Liver (tissue), 9 donors: ENCODE data around the gene ABCG8. TPM values are rescaled to one million over a fixed set of nuclear protein-coding genes. Genes with fewer than 3 reads are reported as not detected.

Experiments used
- DNase-seq: peaks from one replicate; pipeline ENCODE4 v3.0.0-alpha.2; 2017; ENCODE audit warnings: low spot score
- H3K27ac ChIP-seq, 2 donors: one replicate each; pipeline ENCODE4 v1.7.0; 2013; ENCODE audit warnings: inconsistent platforms in 2 of 2, low read length in 2 of 2, control low read depth in 1 of 2, low read depth in 1 of 2, mild to moderate bottlenecking in 1 of 2
- H3K27me3 ChIP-seq, 4 donors: one replicate each; pipeline versions ENCODE4 v1.6.1 to v1.7.0; 2013; ENCODE audit warnings: low read length in 3 of 4, inconsistent platforms in 1 of 4, mild to moderate bottlenecking in 1 of 4, moderate library complexity in 1 of 4; ENCODE audit not compliant: control insufficient read depth in 4 of 4, insufficient read depth in 4 of 4
- H3K36me3 ChIP-seq, 4 donors: one replicate each; pipeline versions ENCODE4 v1.6.1 to v1.7.0; 2013; ENCODE audit warnings: low read length in 3 of 4, mild to moderate bottlenecking in 3 of 4, low read depth in 1 of 4, moderate library complexity in 1 of 4; ENCODE audit not compliant: control insufficient read depth in 4 of 4, insufficient read depth in 3 of 4
- H3K4me1 ChIP-seq, 4 donors: one replicate each; pipeline versions ENCODE4 v1.6.1 to v1.7.0; 2013; ENCODE audit warnings: low read length in 3 of 4, mild to moderate bottlenecking in 3 of 4, moderate library complexity in 1 of 4; ENCODE audit not compliant: control insufficient read depth in 4 of 4, insufficient read depth in 4 of 4
- H3K4me3 ChIP-seq, 3 donors: one replicate each; pipeline versions ENCODE4 v1.6.1 to v1.7.0; 2013; ENCODE audit warnings: low read length in 3 of 3, control low read depth in 1 of 3, low read depth in 1 of 3, mild to moderate bottlenecking in 1 of 3
- H3K9ac ChIP-seq, 2 donors: one replicate each; pipeline ENCODE4 v1.7.0; 2013; ENCODE audit warnings: low read length in 2 of 2, mild to moderate bottlenecking in 2 of 2, moderate library complexity in 2 of 2, control low read depth in 1 of 2, low read depth in 1 of 2
- H3K9me3 ChIP-seq, 4 donors: one replicate each; pipeline versions ENCODE4 v1.6.1 to v1.7.0; 2013; ENCODE audit warnings: low read length in 3 of 4; ENCODE audit not compliant: control insufficient read depth in 4 of 4
- ATF3 ChIP-seq: IDR thresholded peaks from 2 replicates; pipeline ENCODE4 v1.6.1; 2016; ENCODE audit warnings: antibody characterized with exemption
- CTCF ChIP-seq: fragments of 150-350 bp; IDR thresholded peaks from 2 replicates; pipeline ENCODE4 v1.5.1; 2017; ENCODE audit warnings: improper control_type of control experiment, low read depth, low read length; ENCODE audit not compliant: missing input control
- EGR1 ChIP-seq, 2 donors: IDR thresholded peaks; 2 replicates each; pipeline ENCODE4 v1.6.1; 2016 to 2018; ENCODE audit warnings: antibody characterized with exemption in 2 of 2, low read depth in 2 of 2
- FOXA1 ChIP-seq: IDR thresholded peaks from 2 replicates; pipeline ENCODE4 v1.6.1; 2016; ENCODE audit warnings: antibody characterized with exemption
- FOXA2 ChIP-seq: IDR thresholded peaks from 2 replicates; pipeline ENCODE4 v1.6.1; 2016; ENCODE audit warnings: antibody characterized with exemption
- HNF4A ChIP-seq, 2 donors: conservative IDR thresholded peaks; 2 replicates each; pipeline ENCODE4 v1.6.1; 2016; ENCODE audit warnings: antibody characterized with exemption in 2 of 2, mild to moderate bottlenecking in 2 of 2
- RAD21 ChIP-seq, 2 donors: IDR thresholded peaks; 2 replicates each; pipeline ENCODE4 v1.6.1; 2016; ENCODE audit warnings: antibody characterized with exemption in 2 of 2, mild to moderate bottlenecking in 2 of 2
- REST ChIP-seq: IDR thresholded peaks from 2 replicates; pipeline ENCODE4 v1.6.1; 2016; ENCODE audit warnings: antibody characterized with exemption, mild to moderate bottlenecking
- SP1 ChIP-seq: IDR thresholded peaks from 2 replicates; pipeline ENCODE4 v1.6.1; 2018; ENCODE audit warnings: antibody characterized with exemption, mild to moderate bottlenecking
- TAF1 ChIP-seq: conservative IDR thresholded peaks from 2 replicates; pipeline ENCODE4 v1.6.1; 2016; ENCODE audit warnings: antibody characterized with exemption, mild to moderate bottlenecking
- ZBTB33 ChIP-seq: IDR thresholded peaks from 2 replicates; pipeline ENCODE4 v1.6.1; 2016; ENCODE audit warnings: antibody characterized with exemption
- WGBS: extraction: QIAGEN DNeasy Blood & Tissue Kit; methylation state at CpG from one replicate; pipeline ENCODE4 v1.1.7; 2013; 5-methylcytosine and 5-hydroxymethylcytosine counted together
- polyA plus RNA-seq, 2 donors: library from polyadenylated mRNA; stranded (reverse) in 1 of 2; unstranded in 1 of 2; fragments of 200-250 nt in 1 of 2; fragments of >200 nt in 1 of 2; fragmentation: Nextera tagmentation in 1 of 2; extraction: Ambion mirVana in 1 of 2; gene quantifications; one replicate each; pipeline versions ENCODE4 v1.2.1 to v1.2.3, GENCODE V29; 2013 to 2015
- total RNA-seq, 2 donors: library from RNA; depleted of rRNA; stranded (reverse); fragments of >200 nt; gene quantifications; one replicate each; pipeline ENCODE4 v1.2.3, GENCODE V29; 2014
- donor health status: healthy.
- donor health status: healthy.
- donor health status: healthy.
- donor health status: healthy.
- donor health status: healthy.

ABCG8 gene
- total and polyA plus RNA-seq, 4 donors: 16.8 to 81.2 (median 37.5) TPM

- no peaks in the 10 kb centered on the region for H3K9me3 ChIP-seq
- H3K9ac ChIP-seq: no peak overlapping the region
- DNase-seq: no peak
- no peak overlapping the region for H3K4me3 ChIP-seq
- H3K27me3 ChIP-seq: no peaks in the 10 kb centered on the region
- H3K4me1 ChIP-seq: peaks cover 7 to 68% (median 53%) of the 10 kb centered on the region in 4 donors
- 90% methylated on average over 7 of the region's 7 CpGs for WGBS
- H3K27ac ChIP-seq: no peak overlapping the region
- H3K36me3 ChIP-seq: peaks cover 0 to 28% (median 16%) of the 10 kb centered on the region in 4 donors
- no peak for TF ChIP-seq TAF1
- TF ChIP-seq FOXA2: no peak
- TF ChIP-seq CTCF: no peak
- TF ChIP-seq ATF3: no peak
- TF ChIP-seq HNF4A (conservative IDR thresholded peaks at IDR 0.05): no peak
- TF ChIP-seq REST: no peak
- no peak for TF ChIP-seq SP1
- TF ChIP-seq EGR1 (IDR thresholded peaks at IDR 0.05; ENCODE audit: low read depth in 2 of 2): no peak
These were observed 15.9 kb upstream of the ABCG8 start for GRCh38 chr2:43822839-43823238.

- peaks cover 0 to 28% (median 16%) of the 10 kb centered on the region in 4 donors for H3K36me3 ChIP-seq
- WGBS: 96% methylated on average over 11 of the region's 11 CpGs
- TF ChIP-seq REST: no peak
- no peak for TF ChIP-seq ZBTB33
- no peak for TF ChIP-seq FOXA1
- TF ChIP-seq RAD21 (IDR thresholded peaks at IDR 0.05): no peak
These were observed 15.0 kb upstream of the ABCG8 start for GRCh38 chr2:43823751-43824150.

More at GRCh38 chr2:43823751-43824150, 15.0 kb upstream of the ABCG8 start:
- DNase-seq: no peak
- Histone ChIP-seq H3K4me1 (peaks cover 7 to 71% (median 54%) of the 10 kb centered on the region in 4 donors), H3K27me3 (no peaks in the 10 kb centered on the region), H3K9ac (no peak overlapping the region), H3K9me3 (no peaks in the 10 kb centered on the region), H3K4me3 (no peak overlapping the region), H3K27ac (peak overlapping the region in 1 of 2 donors; percentile 13)
